ENCODE results near the gene NEBL. TPM values are rescaled to one million over a fixed set of nuclear protein-coding genes. Genes with fewer than 3 reads are reported as not detected.
A peak's percentile ranks its signal among the peaks of the same experiment; 100 is the strongest.

Gene NEBL
- total and polyA plus RNA-seq, 4 donors = 19.4 to 74.7 (median 50.1) TPM

DNA sequence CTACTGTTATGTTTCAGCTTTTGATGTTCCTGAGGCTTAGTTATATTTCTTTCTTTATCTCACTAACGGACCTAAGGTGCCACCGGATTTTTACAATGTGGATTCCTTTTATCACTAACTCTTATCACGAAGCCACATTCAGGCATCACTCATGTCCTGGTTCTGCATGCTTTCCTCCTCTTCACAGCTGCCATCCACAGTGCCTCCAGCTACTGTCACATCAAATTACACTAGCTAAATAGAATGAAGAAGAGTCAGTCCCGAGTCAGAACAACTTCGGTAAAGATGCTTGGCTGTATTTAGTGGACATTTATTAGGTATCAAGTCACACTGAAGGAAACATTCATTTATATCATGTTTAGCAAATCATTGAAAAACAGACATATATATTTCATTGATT lies 153.2 kb downstream of the NEBL start:
- Histone ChIP-seq H3K9me3 (ENCODE audit: control insufficient read depth in 4 of 4, insufficient read depth in 3 of 4, low read length in 3 of 4) (no peaks in the 10 kb centered on the region), H3K9ac (ENCODE audit: insufficient read depth in 1 of 2, low read length in 2 of 2) (no peak overlapping the region), H3K4me3 (no peak overlapping the region), H3K27me3 (ENCODE audit: control insufficient read depth in 3 of 3, insufficient read depth in 3 of 3, low read length in 2 of 3) (no peaks in the 10 kb centered on the region), H3K36me3 (ENCODE audit: control insufficient read depth in 4 of 4, insufficient read depth in 4 of 4, low read length in 4 of 4) (no peaks in the 10 kb centered on the region), H3K27ac (ENCODE audit: low read depth in 1 of 2, low read length in 1 of 2) (no peak overlapping the region), H3K4me1 (ENCODE audit: control insufficient read depth in 5 of 5, insufficient read depth in 5 of 5, low read length in 5 of 5) (peaks cover 0 to 40% (median 0%) of the 10 kb centered on the region in 5 donors)
- WGBS, 2 donors = 61 to 81% methylated on average over 5 of the region's 5 CpGs
- no peak for DNase-seq
- TF ChIP-seq CTCF (IDR thresholded peaks at IDR 0.05; ENCODE audit: control extremely low read depth, extremely low read depth) = no peak
- no peak for ATAC-seq (ENCODE audit: insufficient read depth, low FRiP score)

GRCh38 chr10:20742737-20743541 lies 154.2 kb downstream of the NEBL start:
- no peak for TF ChIP-seq CTCF (IDR thresholded peaks at IDR 0.05; ENCODE audit: control extremely low read depth, extremely low read depth)
- no peak overlapping the region for H3K27ac ChIP-seq (ENCODE audit: low read depth in 1 of 2, low read length in 1 of 2)
- no peaks in the 10 kb centered on the region for H3K36me3 ChIP-seq (ENCODE audit: control insufficient read depth in 4 of 4, insufficient read depth in 4 of 4, low read length in 4 of 4)
- DNase-seq (peak in 2 of 3 donors; percentile 57 to 91), ATAC-seq (ENCODE audit: insufficient read depth, low FRiP score) (no peak)
- H3K27me3 ChIP-seq (ENCODE audit: control insufficient read depth in 3 of 3, insufficient read depth in 3 of 3, low read length in 2 of 3) = no peaks in the 10 kb centered on the region
- H3K9ac ChIP-seq (ENCODE audit: insufficient read depth in 1 of 2, low read length in 2 of 2) = no peak overlapping the region
- no peaks in the 10 kb centered on the region for H3K9me3 ChIP-seq (ENCODE audit: control insufficient read depth in 4 of 4, insufficient read depth in 3 of 4, low read length in 3 of 4)
- H3K4me1 ChIP-seq (ENCODE audit: control insufficient read depth in 5 of 5, insufficient read depth in 5 of 5, low read length in 5 of 5) = peaks cover 0 to 40% (median 0%) of the 10 kb centered on the region in 5 donors
- no peak overlapping the region for H3K4me3 ChIP-seq
- whole genome bisulfite sequencing, 2 donors = 76 to 86% methylated on average over 4 of the region's 4 CpGs

DNA sequence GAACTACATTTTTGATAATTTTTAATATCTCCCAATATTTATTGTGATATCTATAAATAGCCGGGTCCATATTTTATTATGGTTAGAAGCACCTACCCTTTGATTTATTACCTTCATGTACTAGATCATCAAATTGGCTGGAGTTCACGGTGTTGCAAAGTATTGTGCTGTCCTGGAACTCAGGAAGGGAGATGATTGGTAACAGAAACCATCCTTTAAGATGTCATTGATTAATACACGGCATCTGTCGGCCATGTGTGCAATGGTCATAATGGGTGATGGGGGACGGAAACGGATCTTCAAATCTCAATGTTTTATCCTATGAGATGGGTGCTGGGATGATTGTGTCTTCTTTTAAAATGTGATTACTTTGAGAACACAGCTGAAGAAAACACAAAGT lies 157.0 kb downstream of the NEBL start:
- WGBS, 2 donors = 91 to 97% methylated on average over 6 of the region's 6 CpGs
- Histone ChIP-seq H3K4me3 (no peak overlapping the region), H3K9me3 (ENCODE audit: control insufficient read depth in 4 of 4, insufficient read depth in 3 of 4, low read length in 3 of 4) (no peaks in the 10 kb centered on the region), H3K36me3 (ENCODE audit: control insufficient read depth in 4 of 4, insufficient read depth in 4 of 4, low read length in 4 of 4) (no peaks in the 10 kb centered on the region), H3K27me3 (ENCODE audit: control insufficient read depth in 3 of 3, insufficient read depth in 3 of 3, low read length in 2 of 3) (no peaks in the 10 kb centered on the region), H3K9ac (ENCODE audit: insufficient read depth in 1 of 2, low read length in 2 of 2) (no peak overlapping the region), H3K4me1 (ENCODE audit: control insufficient read depth in 5 of 5, insufficient read depth in 5 of 5, low read length in 5 of 5) (peaks cover 0 to 28% (median 0%) of the 10 kb centered on the region in 5 donors), H3K27ac (ENCODE audit: low read depth in 1 of 2, low read length in 1 of 2) (no peak overlapping the region)
- DNase-seq (no peak), ATAC-seq (ENCODE audit: insufficient read depth, low FRiP score) (no peak)
- TF ChIP-seq CTCF (IDR thresholded peaks at IDR 0.05; ENCODE audit: control extremely low read depth, extremely low read depth) = no peak
